Vagina (tissue), 2 donors: ENCODE measurements around the gene ALOX15B.

ENCODE experiments used
- CTCF ChIP-seq, 3 experiments: fragments of 450-650 bp in 2 of 3; fragments of 200-600 bp in 1 of 3; sonication (generic) in 1 of 3; IDR thresholded peaks; one replicate each; pipeline ENCODE4 v1.5.1; 2017 to 2019; ENCODE audit warnings: antibody characterized with exemption in 3 of 3, mild to moderate bottlenecking in 2 of 3, moderate library complexity in 2 of 3
- POLR2A ChIP-seq, 2 donors: fragments of 450-650 bp; IDR thresholded peaks; one replicate each; pipeline ENCODE4 v1.6.1; 2017; ENCODE audit warnings: antibody characterized with exemption in 2 of 2, mild to moderate bottlenecking in 2 of 2, moderate library complexity in 2 of 2
- POLR2AphosphoS5 ChIP-seq, 2 donors: sonication (generic); formaldehyde crosslinking; IDR thresholded peaks; one replicate each; pipeline ENCODE4 v1.9.0; 2017; ENCODE audit warnings: antibody characterized with exemption in 2 of 2, mild to moderate bottlenecking in 2 of 2, low read depth in 1 of 2; ENCODE audit not compliant: insufficient read depth in 1 of 2

- TF ChIP-seq CTCF (IDR thresholded peaks at IDR 0.05) = no peak
- TF ChIP-seq POLR2A (IDR thresholded peaks at IDR 0.05) = no peak
- TF ChIP-seq POLR2AphosphoS5 (IDR thresholded peaks at IDR 0.05; ENCODE audit: insufficient read depth in 1 of 2, low read depth in 1 of 2) = no peak
These were observed 28.9 kb downstream of the ALOX15B start for GRCh38 chr17:8067806-8068205.
